Loucy (cell line): ENCODE measurements around the gene ZNF280B.
"Not testable (repeated sequence)": the region's sequence is repeated elsewhere in the genome, so short reads cannot be mapped to it uniquely, and the experiment has no call there.

Source experiments
- H2AFZ ChIP-seq: fragments of 200-600 bp; sonication (generic); 2 replicates; pipeline ENCODE4 v1.6.0; 2016; ENCODE audit warnings: antibody characterized with exemption, mild to moderate bottlenecking, low read length, moderate library complexity
- H3F3A ChIP-seq: fragments of 200-600 bp; 2 replicates; pipeline ENCODE4 v1.6.0; 2016; ENCODE audit warnings: antibody characterized with exemption, low read depth, mild to moderate bottlenecking
- H3K27me3 ChIP-seq: fragments of 200-600 bp; sonication (generic); 2 replicates; pipeline ENCODE4 v1.6.1; 2014; ENCODE audit warnings: low read length, mild to moderate bottlenecking; ENCODE audit not compliant: insufficient read depth, poor library complexity, severe bottlenecking
- H3K36me3 ChIP-seq: fragments of 200-600 bp; sonication (generic); 2 replicates; pipeline ENCODE4 v1.6.1; 2016; ENCODE audit warnings: low read length; ENCODE audit not compliant: insufficient read depth
- H3K4me1 ChIP-seq: fragments of 200-600 bp; sonication (generic); 2 replicates; pipeline ENCODE4 v1.5.1; 2014; ENCODE audit warnings: low read length, mild to moderate bottlenecking; ENCODE audit not compliant: insufficient read depth, poor library complexity, severe bottlenecking
- H3K4me2 ChIP-seq: fragments of 200-600 bp; sonication (generic); 2 replicates; pipeline ENCODE4 v1.6.0; 2014; ENCODE audit warnings: antibody characterized with exemption, low read length, low read depth, mild to moderate bottlenecking; ENCODE audit not compliant: poor library complexity, severe bottlenecking
- H3K4me3 ChIP-seq: fragments of 200-600 bp; sonication (generic); 2 replicates; pipeline ENCODE4 v1.5.1; 2014; ENCODE audit warnings: low read length, mild to moderate bottlenecking, mixed read lengths; ENCODE audit not compliant: poor library complexity, severe bottlenecking
- H3K79me2 ChIP-seq: fragments of 200-600 bp; sonication (generic); 2 replicates; pipeline ENCODE4 v1.6.1; 2014; ENCODE audit warnings: low read length; ENCODE audit not compliant: insufficient read depth
- H3K9ac ChIP-seq: fragments of 200-600 bp; sonication (generic); 2 replicates; pipeline ENCODE4 v1.6.0; 2014; ENCODE audit warnings: mild to moderate bottlenecking, low read depth, low read length, moderate library complexity; ENCODE audit not compliant: poor library complexity, severe bottlenecking
- H3K9me2 ChIP-seq: fragments of 200-600 bp; sonication (generic); replicated peaks from 2 replicates; pipeline ENCODE4 v1.6.1; 2016; ENCODE audit warnings: low read depth, low read length, mixed read lengths
- H3K9me3 ChIP-seq: fragments of 200-600 bp; sonication (generic); 2 replicates; pipeline ENCODE4 v1.6.1; 2014; ENCODE audit warnings: mild to moderate bottlenecking, antibody characterized with exemption, low read length, low read depth; ENCODE audit not compliant: insufficient read depth
- H4K20me1 ChIP-seq: fragments of 200-600 bp; sonication (generic); 2 replicates; pipeline ENCODE4 v1.6.0; 2014; ENCODE audit warnings: antibody characterized with exemption, low read length, mild to moderate bottlenecking; ENCODE audit not compliant: insufficient read depth, poor library complexity, severe bottlenecking
- CTCF ChIP-seq: fragments of 200-600 bp; sonication (generic); conservative IDR thresholded peaks from 2 replicates; pipeline ENCODE4 v1.5.1; 2014; ENCODE audit warnings: mild to moderate bottlenecking, antibody characterized with exemption, low read length
- EZH2phosphoT487 ChIP-seq: fragments of 200-600 bp; IDR thresholded peaks from 2 replicates; pipeline ENCODE4 v1.6.1; 2018; ENCODE audit warnings: antibody characterized with exemption, mild to moderate bottlenecking, moderate library complexity, borderline replicate concordance

ZNF280B gene

GRCh38 chr22:22534604-22535415 lies 26.3 kb upstream of the ZNF280B start:
- Histone ChIP-seq H4K20me1 (no peaks in the 10 kb centered on the region), H3K4me2 (no peak overlapping the region), H3K9me3 (no peaks in the 10 kb centered on the region), H3K9ac (no peak overlapping the region), H3F3A (no peaks in the 10 kb centered on the region), H3K27me3 (no peaks in the 10 kb centered on the region), H3K4me1 (no peaks in the 10 kb centered on the region), H3K9me2 (no peaks in the 10 kb centered on the region), H3K79me2 (no peaks in the 10 kb centered on the region), H3K36me3 (no peaks in the 10 kb centered on the region), H2AFZ (no peak overlapping the region), H3K4me3 (no peak overlapping the region)
- TF ChIP-seq CTCF (no peak), EZH2phosphoT487 (no peak)

- H3K79me2 ChIP-seq: no peaks in the 10 kb centered on the region
- H3K4me3 ChIP-seq: no peak overlapping the region
- H2AFZ ChIP-seq: no peak overlapping the region
- H4K20me1 ChIP-seq: no peaks in the 10 kb centered on the region
- no peaks in the 10 kb centered on the region for H3K9me3 ChIP-seq
- H3K9me2 ChIP-seq: no peaks in the 10 kb centered on the region
- no peaks in the 10 kb centered on the region for H3K4me1 ChIP-seq
- no peak overlapping the region for H3K4me2 ChIP-seq
- no peaks in the 10 kb centered on the region for H3F3A ChIP-seq
- no peaks in the 10 kb centered on the region for H3K36me3 ChIP-seq
- no peaks in the 10 kb centered on the region for H3K27me3 ChIP-seq
- TF ChIP-seq CTCF (no peak), EZH2phosphoT487 (no peak)
- no peak overlapping the region for H3K9ac ChIP-seq
These were observed 25.3 kb upstream of the ZNF280B start for GRCh38 chr22:22533863-22534262.

GRCh38 chr22:22533417-22533816 lies 24.9 kb upstream of the ZNF280B start:
- Histone ChIP-seq H3K9ac (no peak overlapping the region), H3K27me3 (no peaks in the 10 kb centered on the region), H4K20me1 (no peaks in the 10 kb centered on the region), H3F3A (no peaks in the 10 kb centered on the region), H3K4me2 (no peak overlapping the region), H3K4me3 (no peak overlapping the region), H3K36me3 (no peaks in the 10 kb centered on the region), H3K9me3 (no peaks in the 10 kb centered on the region), H2AFZ (no peak overlapping the region), H3K9me2 (no peaks in the 10 kb centered on the region), H3K79me2 (no peaks in the 10 kb centered on the region), H3K4me1 (no peaks in the 10 kb centered on the region)
- TF ChIP-seq EZH2phosphoT487 (no peak), CTCF (no peak)

- not testable (repeated sequence) for H3K4me3 ChIP-seq
These were observed 24.1 kb upstream of the ZNF280B start for GRCh38 chr22:22532547-22533071.

More at GRCh38 chr22:22532547-22533071, 24.1 kb upstream of the ZNF280B start:
- H3K9me3 ChIP-seq, H3K79me2 ChIP-seq, H3K36me3 ChIP-seq, H3K4me1 ChIP-seq, H3F3A ChIP-seq, H3K4me2 ChIP-seq, H3K27me3 ChIP-seq, H2AFZ ChIP-seq, H3K9me2 ChIP-seq, H3K9ac ChIP-seq, H4K20me1 ChIP-seq: not testable (repeated sequence)
